Ishikawa (cell line): ENCODE data around the gene GNA14.

Experiments
- CEBPB ChIP-seq: IDR thresholded peaks from 2 replicates; pipeline ENCODE4 v1.6.1; 2012
- CREB1 ChIP-seq: IDR thresholded peaks from 2 replicates; pipeline ENCODE4 v1.6.1; 2012; ENCODE audit warnings: low read depth
- EGR1 ChIP-seq: IDR thresholded peaks from 2 replicates; pipeline ENCODE4 v1.6.1; 2012
- EP300 ChIP-seq: IDR thresholded peaks from 2 replicates; pipeline ENCODE4 v1.6.1; 2012; ENCODE audit warnings: borderline replicate concordance
- FOXM1 ChIP-seq: IDR thresholded peaks from 2 replicates; pipeline ENCODE4 v1.6.1; 2012; ENCODE audit warnings: low read depth, borderline replicate concordance
- NFIC ChIP-seq: IDR thresholded peaks from 2 replicates; pipeline ENCODE4 v1.6.1; 2012
- RAD21 ChIP-seq: IDR thresholded peaks from 2 replicates; pipeline ENCODE4 v1.6.1; 2012; ENCODE audit warnings: low read depth
- TAF1 ChIP-seq: IDR thresholded peaks from 2 replicates; pipeline ENCODE4 v1.6.1; 2012; ENCODE audit warnings: low read depth, mild to moderate bottlenecking
- TCF12 ChIP-seq: IDR thresholded peaks from 2 replicates; pipeline ENCODE4 v1.6.1; 2012; ENCODE audit warnings: low read depth
- TEAD4 ChIP-seq: IDR thresholded peaks from 2 replicates; pipeline ENCODE4 v1.6.1; 2012
- YY1 ChIP-seq: IDR thresholded peaks from 2 replicates; pipeline ENCODE4 v1.6.1; 2012; ENCODE audit warnings: low read depth
- ZBTB7A ChIP-seq: IDR thresholded peaks from 2 replicates; pipeline ENCODE4 v1.6.1; 2012; ENCODE audit warnings: low read depth
- TF ChIP-seq, protein P1 (sequence below): IDR thresholded peaks from 2 replicates; pipeline ENCODE4 v1.6.1; 2012
- TF ChIP-seq, protein P2 (sequence below): IDR thresholded peaks from 2 replicates; pipeline ENCODE4 v1.6.1; 2012; ENCODE audit warnings: low read depth, mild to moderate bottlenecking
- TF ChIP-seq, protein P3 (sequence below): IDR thresholded peaks from 2 replicates; pipeline ENCODE4 v1.6.1; 2012

GNA14 gene

DNA sequence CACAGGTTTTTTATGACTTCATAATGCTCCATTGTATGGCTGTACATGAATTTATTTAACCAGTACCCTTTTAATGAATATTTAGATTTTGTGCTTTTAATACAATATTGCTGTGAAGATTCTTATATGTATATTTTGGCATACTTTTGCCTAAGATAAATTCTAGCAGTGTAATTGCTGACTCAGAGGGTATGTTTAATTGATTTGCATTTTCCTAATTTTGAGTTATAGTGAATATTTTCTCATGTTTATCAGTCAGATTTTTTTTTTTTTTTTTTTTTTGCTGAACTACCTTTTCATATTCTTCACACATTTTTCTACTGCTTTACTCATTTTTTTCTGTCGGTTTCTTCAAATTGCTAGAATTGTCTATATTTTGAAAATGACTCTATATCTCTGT, 248.2 kb downstream of the GNA14 start:
- TF ChIP-seq TAF1 (no peak), NFIC (no peak), EP300 (no peak), TCF12 (no peak), YY1 (no peak), EGR1 (no peak), ZBTB7A (no peak), CEBPB (no peak), TEAD4 (no peak), CREB1 (no peak), FOXM1 (no peak), RAD21 (no peak)
- TF ChIP-seq, protein P1, sequence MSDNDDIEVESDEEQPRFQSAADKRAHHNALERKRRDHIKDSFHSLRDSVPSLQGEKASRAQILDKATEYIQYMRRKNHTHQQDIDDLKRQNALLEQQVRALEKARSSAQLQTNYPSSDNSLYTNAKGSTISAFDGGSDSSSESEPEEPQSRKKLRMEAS: no peak
- TF ChIP-seq, protein P2, sequence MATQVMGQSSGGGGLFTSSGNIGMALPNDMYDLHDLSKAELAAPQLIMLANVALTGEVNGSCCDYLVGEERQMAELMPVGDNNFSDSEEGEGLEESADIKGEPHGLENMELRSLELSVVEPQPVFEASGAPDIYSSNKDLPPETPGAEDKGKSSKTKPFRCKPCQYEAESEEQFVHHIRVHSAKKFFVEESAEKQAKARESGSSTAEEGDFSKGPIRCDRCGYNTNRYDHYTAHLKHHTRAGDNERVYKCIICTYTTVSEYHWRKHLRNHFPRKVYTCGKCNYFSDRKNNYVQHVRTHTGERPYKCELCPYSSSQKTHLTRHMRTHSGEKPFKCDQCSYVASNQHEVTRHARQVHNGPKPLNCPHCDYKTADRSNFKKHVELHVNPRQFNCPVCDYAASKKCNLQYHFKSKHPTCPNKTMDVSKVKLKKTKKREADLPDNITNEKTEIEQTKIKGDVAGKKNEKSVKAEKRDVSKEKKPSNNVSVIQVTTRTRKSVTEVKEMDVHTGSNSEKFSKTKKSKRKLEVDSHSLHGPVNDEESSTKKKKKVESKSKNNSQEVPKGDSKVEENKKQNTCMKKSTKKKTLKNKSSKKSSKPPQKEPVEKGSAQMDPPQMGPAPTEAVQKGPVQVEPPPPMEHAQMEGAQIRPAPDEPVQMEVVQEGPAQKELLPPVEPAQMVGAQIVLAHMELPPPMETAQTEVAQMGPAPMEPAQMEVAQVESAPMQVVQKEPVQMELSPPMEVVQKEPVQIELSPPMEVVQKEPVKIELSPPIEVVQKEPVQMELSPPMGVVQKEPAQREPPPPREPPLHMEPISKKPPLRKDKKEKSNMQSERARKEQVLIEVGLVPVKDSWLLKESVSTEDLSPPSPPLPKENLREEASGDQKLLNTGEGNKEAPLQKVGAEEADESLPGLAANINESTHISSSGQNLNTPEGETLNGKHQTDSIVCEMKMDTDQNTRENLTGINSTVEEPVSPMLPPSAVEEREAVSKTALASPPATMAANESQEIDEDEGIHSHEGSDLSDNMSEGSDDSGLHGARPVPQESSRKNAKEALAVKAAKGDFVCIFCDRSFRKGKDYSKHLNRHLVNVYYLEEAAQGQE: no peak
- TF ChIP-seq, protein P3, sequence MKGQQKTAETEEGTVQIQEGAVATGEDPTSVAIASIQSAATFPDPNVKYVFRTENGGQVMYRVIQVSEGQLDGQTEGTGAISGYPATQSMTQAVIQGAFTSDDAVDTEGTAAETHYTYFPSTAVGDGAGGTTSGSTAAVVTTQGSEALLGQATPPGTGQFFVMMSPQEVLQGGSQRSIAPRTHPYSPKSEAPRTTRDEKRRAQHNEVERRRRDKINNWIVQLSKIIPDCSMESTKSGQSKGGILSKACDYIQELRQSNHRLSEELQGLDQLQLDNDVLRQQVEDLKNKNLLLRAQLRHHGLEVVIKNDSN: no peak

DNA sequence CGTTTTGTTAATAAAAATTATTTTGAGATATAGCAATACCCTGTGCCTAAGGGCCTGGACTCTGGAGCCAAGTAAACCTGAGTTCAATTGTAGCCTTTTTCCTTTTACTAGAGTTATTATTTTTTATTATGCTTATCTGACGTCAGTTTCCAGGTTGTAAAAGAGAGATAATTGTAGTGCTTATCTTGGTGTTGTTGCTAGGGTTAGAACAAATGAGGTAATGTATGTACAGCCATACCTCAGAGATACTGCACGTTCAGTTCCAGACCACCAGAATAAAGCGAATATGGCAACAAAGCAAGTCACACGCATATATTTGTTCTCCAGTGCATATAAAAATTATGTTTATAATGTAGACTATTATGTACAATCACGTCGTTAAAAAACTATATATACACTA, 255.8 kb downstream of the GNA14 start:
- TF ChIP-seq FOXM1 (no peak), CREB1 (no peak), TAF1 (no peak), RAD21 (no peak), NFIC (no peak), CEBPB (no peak), EGR1 (no peak), YY1 (no peak)
- TF ChIP-seq, protein P1: no peak
- TF ChIP-seq, protein P2: no peak
- TF ChIP-seq, protein P3: no peak

DNA sequence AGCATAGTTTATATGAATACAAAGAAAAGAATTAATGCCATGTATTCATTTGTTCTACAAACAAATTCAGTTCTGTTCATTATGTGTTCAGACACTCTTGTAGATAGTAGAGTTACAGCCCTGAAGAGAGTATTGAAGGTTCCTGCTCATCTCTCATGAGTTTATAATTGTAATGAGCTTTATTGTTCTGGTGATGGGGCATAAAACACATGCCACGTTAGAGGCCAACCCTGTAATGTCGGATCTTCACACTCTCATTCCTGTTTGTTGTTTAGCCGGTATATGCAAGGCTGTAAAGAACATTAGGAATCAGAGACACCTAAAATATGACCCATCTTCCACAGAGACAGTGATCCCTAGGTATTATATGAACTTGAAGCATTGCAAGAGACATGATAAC, 256.3 kb downstream of the GNA14 start:
- TF ChIP-seq TCF12 (no peak), CEBPB (no peak), EGR1 (no peak), ZBTB7A (no peak)
- TF ChIP-seq, protein P2: no peak

DNA sequence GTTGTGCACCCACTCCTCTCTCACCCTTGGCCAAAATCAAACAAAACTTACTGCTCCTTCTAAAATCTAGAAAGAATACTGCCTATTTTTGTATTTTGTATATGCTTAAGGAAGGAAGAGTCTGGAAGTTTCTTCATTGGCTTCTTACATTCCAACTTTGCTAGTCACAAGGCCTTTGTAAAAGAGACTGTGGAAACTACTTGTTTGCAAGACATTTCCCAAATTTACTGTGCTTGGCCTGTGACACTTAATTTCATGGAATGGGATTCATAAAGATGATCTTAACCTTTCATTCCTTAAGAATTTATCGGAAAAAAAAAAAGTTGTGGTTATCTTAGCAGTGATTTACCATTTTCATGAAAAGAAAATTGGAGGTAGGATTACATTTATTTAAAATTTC, 261.9 kb downstream of the GNA14 start:
- TF ChIP-seq EGR1: no peak
- TF ChIP-seq, protein P1: no peak

DNA sequence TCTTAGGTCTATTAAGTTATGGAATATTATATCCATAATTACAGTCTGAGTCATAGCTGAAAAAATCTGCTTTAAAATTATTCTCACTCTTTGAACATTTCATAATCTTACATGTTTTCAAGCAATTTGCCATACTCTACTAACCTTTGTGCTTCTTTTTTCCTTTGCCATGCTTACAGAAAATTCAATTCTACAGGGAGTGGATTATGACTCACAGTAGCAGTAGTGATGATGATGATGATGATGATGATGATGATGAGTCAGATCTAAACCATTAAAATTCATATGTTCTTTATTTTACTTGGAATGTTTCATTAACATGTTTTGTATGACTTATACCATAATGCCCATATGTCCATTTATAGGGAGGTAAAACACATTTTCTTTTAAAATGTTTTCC, 263.7 kb downstream of the GNA14 start:
- TF ChIP-seq, protein P2: no peak
- TF ChIP-seq YY1 (no peak), TAF1 (no peak), NFIC (no peak), TEAD4 (no peak), RAD21 (no peak), EP300 (no peak)
- TF ChIP-seq, protein P1: no peak
